ENCODE results near the gene GUCY1B1.

GRCh38 chr4:155722336-155722735 is 36.5 kb upstream of the GUCY1B1 start:
- TF ChIP-seq CTCF (IDR thresholded peaks at IDR 0.05): no peak
- TF ChIP-seq POLR2A (IDR thresholded peaks at IDR 0.05): no peak
- no peak for TF ChIP-seq EP300 (IDR thresholded peaks at IDR 0.05)
